CD4-positive, alpha-beta memory T cell (primary cell): ENCODE results near the gene CYP1B1. TPM values are rescaled to one million over a fixed set of nuclear protein-coding genes. Genes with fewer than 3 reads are reported as not detected.
"Not testable (repeated sequence)": the region's sequence is repeated elsewhere in the genome, so short reads cannot be mapped to it uniquely, and the experiment has no call there.

Source experiments
- CTCF ChIA-PET: fragments of 350-600 bp; sonication (Branson Sonifier 250); formaldehyde crosslinking; loops from one replicate; lab custom pipeline; 2021; ENCODE audit warnings: inconsistent platforms; ENCODE audit not compliant: partially characterized antibody; lab: Charles Lee
- POLR2A ChIA-PET: fragments of 350-600 bp; sonication (Branson Sonifier 250); formaldehyde crosslinking; loops from one replicate; lab custom pipeline; 2021; ENCODE audit not compliant: partially characterized antibody; lab: Charles Lee
- DNase-seq, 5 donors: peaks; one replicate each; pipeline versions ENCODE4 v3.0.0 to v3.0.0-alpha.2; 2020 to 2022; ENCODE audit warnings: mixed read lengths in 1 of 5
- H3K27ac ChIP-seq: one replicate; pipeline ENCODE4 v1.7.0; 2013; ENCODE audit warnings: low read depth, low read length
- H3K27me3 ChIP-seq: 2 replicates; pipeline ENCODE4 v1.7.0; 2013; ENCODE audit warnings: mild to moderate bottlenecking, low read length, moderate library complexity; ENCODE audit not compliant: insufficient read depth
- H3K36me3 ChIP-seq: 2 replicates; pipeline ENCODE4 v1.7.0; 2013; ENCODE audit warnings: mild to moderate bottlenecking, low read length, moderate library complexity; ENCODE audit not compliant: insufficient read depth
- H3K4me1 ChIP-seq: 2 replicates; pipeline ENCODE4 v1.7.0; 2013; ENCODE audit warnings: mild to moderate bottlenecking, low read length, moderate library complexity; ENCODE audit not compliant: insufficient read depth
- H3K4me3 ChIP-seq, 2 donors: one replicate each; pipeline ENCODE4 v1.7.0; 2013; ENCODE audit warnings: low read length in 2 of 2, mild to moderate bottlenecking in 1 of 2
- H3K9me3 ChIP-seq, 2 donors: one replicate each; pipeline ENCODE4 v1.7.0; 2013; ENCODE audit warnings: low read length in 2 of 2, control low read depth in 1 of 2; ENCODE audit not compliant: control insufficient read depth in 1 of 2
- H3K27ac Mint-ChIP-seq, 7 donors: one replicate each; pipeline ENCODE4 v1.8.0; 2020 to 2021; ENCODE audit warnings: mixed read lengths in 7 of 7, mild to moderate bottlenecking in 6 of 7, inconsistent platforms in 3 of 7, moderate library complexity in 3 of 7
- H3K27me3 Mint-ChIP-seq, 2 donors: one replicate each; pipeline ENCODE4 v1.8.0; 2020 to 2021; ENCODE audit warnings: mixed read lengths in 2 of 2
- H3K36me3 Mint-ChIP-seq, 2 donors: one replicate each; pipeline ENCODE4 v1.8.0; 2020 to 2021; ENCODE audit warnings: mixed read lengths in 2 of 2, inconsistent platforms in 1 of 2, mild to moderate bottlenecking in 1 of 2
- H3K4me1 Mint-ChIP-seq, 4 donors: one replicate each; pipeline ENCODE4 v1.8.0; 2020 to 2021; ENCODE audit warnings: mixed read lengths in 4 of 4, mild to moderate bottlenecking in 1 of 4
- H3K4me3 Mint-ChIP-seq, 8 donors: one replicate each; pipeline ENCODE4 v1.8.0; 2020 to 2021; ENCODE audit warnings: mixed read lengths in 8 of 8, mild to moderate bottlenecking in 7 of 8, moderate library complexity in 6 of 8, inconsistent platforms in 3 of 8
- H3K9me3 Mint-ChIP-seq, 8 donors: one replicate each; pipeline ENCODE4 v1.8.0; 2020 to 2021; ENCODE audit warnings: mixed read lengths in 8 of 8, mild to moderate bottlenecking in 5 of 8, inconsistent platforms in 3 of 8, moderate library complexity in 1 of 8
- intact Hi-C: fragments of 100-400 bp; cut with micrococcal nuclease; formaldehyde crosslinking; loops from one replicate; pipeline ENCODE4 v1.15.1; 2023
- polyA plus RNA-seq, 2 donors: library from polyadenylated mRNA; unstranded; fragments of 300-500 nt; fragmentation: Illumina TruSeq; gene quantifications; one replicate each; pipeline ENCODE4 v1.2.3, GENCODE V29; 2021
- total RNA-seq, 2 experiments: library from RNA; stranded (reverse); gene quantifications; one replicate each; pipeline ENCODE4 v1.2.3, GENCODE V29; 2021

Gene CYP1B1
- total and polyA plus RNA-seq, 4 experiments from 2014 or later, result 0.04 to 6.4 (median 5.8) TPM; not detected in 1

DNA sequence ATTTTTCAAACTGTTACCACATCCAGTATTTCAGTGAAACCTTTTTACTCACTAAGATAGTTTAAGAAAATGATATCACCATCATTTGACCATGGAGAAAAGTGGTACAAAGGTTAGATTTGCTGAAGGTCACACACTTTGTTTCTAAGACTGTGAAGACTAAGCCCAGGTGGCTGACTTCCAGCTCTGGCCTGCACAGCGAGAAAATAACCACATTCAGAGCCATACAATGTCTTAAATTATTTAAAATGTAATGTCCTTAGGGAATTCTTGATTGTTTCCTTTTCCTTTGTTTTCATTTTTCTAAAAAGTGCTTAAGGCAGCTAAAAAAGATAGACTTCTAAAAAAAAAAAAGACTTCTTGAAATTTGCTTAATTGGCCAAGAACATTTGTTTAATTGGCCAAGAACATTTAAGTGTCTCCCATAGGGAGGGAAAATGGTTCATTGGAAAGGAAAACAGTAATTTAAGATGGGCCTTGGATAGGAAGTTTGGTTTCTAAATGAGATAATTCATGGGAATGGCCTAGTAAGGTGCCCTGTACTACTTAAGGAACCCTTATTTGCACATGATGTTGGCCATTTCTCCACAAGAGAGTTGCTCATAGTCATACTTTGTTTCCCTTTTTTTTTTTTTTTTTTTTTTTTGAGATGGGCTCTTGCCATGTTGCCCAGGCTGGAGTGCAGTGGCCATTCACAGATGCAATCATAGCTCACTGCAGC is 45.2 kb downstream of the CYP1B1 start:
- intact Hi-C loops, result no loop called here
- ChIA-PET POLR2A (no interaction called here), CTCF (no interaction called here)
- Mint-ChIP-seq H3K36me3 (no peaks in the 10 kb centered on the region), H3K4me1 (peaks cover 0 to 2% (median 0%) of the 10 kb centered on the region in 4 donors), H3K27me3 (peaks cover 8 to 16% of the 10 kb centered on the region in 2 donors), H3K27ac (no peak overlapping the region), H3K9me3 (no peaks in the 10 kb centered on the region), H3K4me3 (no peak overlapping the region)
- Histone ChIP-seq H3K27me3 (peaks cover 7% of the 10 kb centered on the region), H3K27ac (no peak overlapping the region), H3K4me3 (no peak overlapping the region), H3K4me1 (no peaks in the 10 kb centered on the region), H3K36me3 (no peaks in the 10 kb centered on the region), H3K9me3 (no peaks in the 10 kb centered on the region)
- DNase-seq, result no peak

DNA sequence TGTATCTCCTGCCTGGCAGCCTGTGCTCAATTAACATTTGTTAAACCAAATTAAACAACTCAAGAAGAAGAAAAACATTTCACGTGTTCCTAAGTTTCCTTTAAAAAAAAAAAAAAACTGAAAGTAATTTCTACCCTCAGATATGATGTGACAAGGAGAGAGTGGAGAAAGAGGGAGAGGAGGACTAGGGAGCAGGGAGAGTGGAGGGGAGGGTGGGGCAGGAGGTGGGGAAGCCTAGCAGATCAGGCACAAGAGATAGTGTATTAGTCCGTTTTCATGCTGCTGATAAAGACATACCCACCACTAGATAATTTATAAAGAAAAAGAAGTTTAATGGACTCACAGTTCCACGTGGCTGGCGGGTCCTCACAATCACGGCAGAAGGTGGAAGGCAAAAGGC is 46.4 kb downstream of the CYP1B1 start:
- H3K9me3 ChIP-seq, result no peaks in the 10 kb centered on the region
- Mint-ChIP-seq H3K4me3 (no peak overlapping the region), H3K36me3 (no peaks in the 10 kb centered on the region), H3K4me1 (peaks cover 0 to 2% (median 0%) of the 10 kb centered on the region in 4 donors), H3K27me3 (peaks cover 5 to 10% of the 10 kb centered on the region in 2 donors), H3K9me3 (no peaks in the 10 kb centered on the region), H3K27ac (no peak overlapping the region)
- peaks cover 3% of the 10 kb centered on the region for H3K27me3 ChIP-seq
- intact Hi-C loops, result no loop called here
- DNase-seq, result no peak
- no peaks in the 10 kb centered on the region for H3K4me1 ChIP-seq
- no peak overlapping the region for H3K4me3 ChIP-seq
- ChIA-PET CTCF (no interaction called here), POLR2A (no interaction called here)
- no peak overlapping the region for H3K27ac ChIP-seq
- H3K36me3 ChIP-seq, result no peaks in the 10 kb centered on the region

DNA sequence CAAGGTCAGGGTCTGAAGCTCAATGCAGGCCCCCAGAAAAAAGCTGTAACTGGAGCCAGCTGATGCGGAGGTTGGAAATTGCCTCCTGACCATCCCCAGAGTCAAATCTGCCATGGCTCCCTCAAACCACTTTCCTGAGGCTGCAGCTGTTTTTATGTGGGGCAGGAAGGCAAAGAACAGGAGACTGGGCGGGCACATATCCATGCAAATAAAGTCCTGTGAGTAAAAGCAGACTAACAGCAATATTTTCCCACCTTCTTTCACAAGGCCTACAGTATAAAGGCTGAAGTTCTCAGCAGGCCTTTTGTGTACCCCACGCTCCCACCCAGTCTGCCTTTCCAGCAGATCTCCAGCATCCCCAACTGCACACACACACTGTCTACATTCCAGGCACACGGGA is 47.1 kb downstream of the CYP1B1 start:
- Histone ChIP-seq H3K27me3 (peaks cover 3% of the 10 kb centered on the region), H3K9me3 (no peaks in the 10 kb centered on the region), H3K27ac (no peak overlapping the region), H3K4me1 (no peaks in the 10 kb centered on the region), H3K36me3 (no peaks in the 10 kb centered on the region), H3K4me3 (no peak overlapping the region)
- Mint-ChIP-seq H3K27ac (no peak overlapping the region), H3K4me3 (no peak overlapping the region), H3K27me3 (peaks cover 5 to 6% of the 10 kb centered on the region in 2 donors), H3K36me3 (no peaks in the 10 kb centered on the region), H3K4me1 (peaks cover 0 to 2% (median 0%) of the 10 kb centered on the region in 4 donors), H3K9me3 (no peaks in the 10 kb centered on the region)
- DNase-seq, result no peak
- intact Hi-C loops, result no loop called here
- POLR2A ChIA-PET, result no interaction called here
- CTCF ChIA-PET, result no interaction called here

DNA sequence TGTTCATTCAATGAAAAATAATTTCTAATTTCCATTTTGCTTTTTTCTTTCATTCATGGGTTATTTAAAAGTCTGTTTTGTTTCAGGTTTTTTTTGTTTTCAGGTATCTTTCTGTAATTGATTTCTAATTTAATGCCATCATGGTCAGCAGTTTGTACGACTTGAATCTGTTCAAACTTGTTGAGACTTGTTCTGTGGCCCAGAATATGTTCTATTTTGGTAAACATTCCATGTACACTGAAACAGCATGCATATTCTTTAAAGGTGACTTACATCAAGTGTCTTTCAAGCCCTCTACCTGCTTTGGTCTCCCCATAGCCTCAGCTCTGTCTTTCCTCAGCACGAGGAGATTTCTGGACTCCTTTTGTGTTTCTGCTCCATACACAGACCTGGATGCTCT is 49.1 kb downstream of the CYP1B1 start:
- H3K4me1 ChIP-seq, result no peaks in the 10 kb centered on the region
- POLR2A ChIA-PET, result no interaction called here
- peaks cover 5 to 6% of the 10 kb centered on the region in 2 donors for H3K27me3 Mint-ChIP-seq
- H3K9me3 Mint-ChIP-seq, result no peaks in the 10 kb centered on the region
- H3K9me3 ChIP-seq, result no peaks in the 10 kb centered on the region
- no peak overlapping the region for H3K27ac ChIP-seq
- H3K4me1 Mint-ChIP-seq, result no peaks in the 10 kb centered on the region
- H3K4me3 Mint-ChIP-seq, result no peak overlapping the region
- no peak overlapping the region for H3K4me3 ChIP-seq
- intact Hi-C loops, result no loop called here
- peaks cover 3% of the 10 kb centered on the region for H3K27me3 ChIP-seq
- H3K27ac Mint-ChIP-seq, result no peak overlapping the region
- H3K36me3 ChIP-seq, result no peaks in the 10 kb centered on the region
- CTCF ChIA-PET, result no interaction called here
- no peak for DNase-seq
- no peaks in the 10 kb centered on the region for H3K36me3 Mint-ChIP-seq

- Mint-ChIP-seq H3K4me1 (no peaks in the 10 kb centered on the region), H3K4me3 (no peak overlapping the region), H3K9me3 (no peaks in the 10 kb centered on the region), H3K27me3 (no peaks in the 10 kb centered on the region), H3K27ac (no peak overlapping the region), H3K36me3 (peaks cover 0 to 4% of the 10 kb centered on the region in 2 donors)
- DNase-seq, result no peak
- Histone ChIP-seq H3K36me3 (no peaks in the 10 kb centered on the region), H3K27ac (no peak overlapping the region), H3K9me3 (no peaks in the 10 kb centered on the region), H3K4me1 (no peaks in the 10 kb centered on the region), H3K4me3 (no peak overlapping the region), H3K27me3 (no peaks in the 10 kb centered on the region)
- CTCF ChIA-PET, result no interaction called here
- intact Hi-C loops, result no loop called here
- POLR2A ChIA-PET, result no interaction called here
Observed at GRCh38 chr2:38021589-38021988, 54.4 kb downstream of the CYP1B1 start.

GRCh38 chr2:38020359-38021069 is 55.4 kb downstream of the CYP1B1 start:
- intact Hi-C loops, H3K4me3 Mint-ChIP-seq, H3K27me3 ChIP-seq, H3K27me3 Mint-ChIP-seq, CTCF ChIA-PET, H3K27ac ChIP-seq, H3K27ac Mint-ChIP-seq, H3K4me3 ChIP-seq, POLR2A ChIA-PET, DNase-seq, H3K9me3 Mint-ChIP-seq, H3K36me3 ChIP-seq, H3K9me3 ChIP-seq, H3K36me3 Mint-ChIP-seq, H3K4me1 ChIP-seq, H3K4me1 Mint-ChIP-seq: not testable (repeated sequence)

DNA sequence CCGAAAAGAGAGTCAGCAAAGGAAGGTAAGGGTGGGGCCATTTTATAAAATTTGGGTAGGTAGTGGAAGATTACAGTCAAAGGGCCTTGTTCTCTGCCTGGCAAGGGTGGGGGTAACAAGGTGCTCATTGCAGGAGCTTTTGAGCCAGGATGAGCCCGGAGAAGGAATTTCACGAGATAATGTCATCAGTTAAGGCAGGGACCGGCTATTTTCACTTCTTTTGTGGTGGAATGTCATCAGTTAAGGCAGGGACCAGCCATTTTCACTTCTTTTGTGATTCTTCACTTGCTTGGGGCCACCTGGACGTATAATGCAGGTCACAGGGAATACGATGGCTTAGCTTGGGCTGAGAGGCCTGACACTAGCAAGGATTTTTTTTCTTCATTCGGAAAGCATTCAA is 58.1 kb downstream of the CYP1B1 start:
- no peaks in the 10 kb centered on the region for H3K36me3 ChIP-seq
- Mint-ChIP-seq H3K27me3 (no peaks in the 10 kb centered on the region), H3K4me1 (no peaks in the 10 kb centered on the region), H3K9me3 (peaks cover 0 to 3% (median 0%) of the 10 kb centered on the region in 8 donors), H3K27ac (peak overlapping the region in 1 of 7 donors; percentile 18), H3K36me3 (peaks cover 0 to 7% of the 10 kb centered on the region in 2 donors), H3K4me3 (no peak overlapping the region)
- no peak for DNase-seq
- H3K27me3 ChIP-seq, result no peaks in the 10 kb centered on the region
- ChIA-PET POLR2A (no interaction called here), CTCF (no interaction called here)
- H3K4me3 ChIP-seq, result no peak overlapping the region
- H3K4me1 ChIP-seq, result no peaks in the 10 kb centered on the region
- intact Hi-C loops, result no loop called here
- H3K27ac ChIP-seq, result no peak overlapping the region
- H3K9me3 ChIP-seq, result no peaks in the 10 kb centered on the region
